Measurements from ENCODE around the gene NTM. TPM values are rescaled to one million over a fixed set of nuclear protein-coding genes. Genes with fewer than 3 reads are reported as not detected.

NTM gene
- total RNA-seq, 1 experiment from 2014 or later = 0.73 TPM

DNA sequence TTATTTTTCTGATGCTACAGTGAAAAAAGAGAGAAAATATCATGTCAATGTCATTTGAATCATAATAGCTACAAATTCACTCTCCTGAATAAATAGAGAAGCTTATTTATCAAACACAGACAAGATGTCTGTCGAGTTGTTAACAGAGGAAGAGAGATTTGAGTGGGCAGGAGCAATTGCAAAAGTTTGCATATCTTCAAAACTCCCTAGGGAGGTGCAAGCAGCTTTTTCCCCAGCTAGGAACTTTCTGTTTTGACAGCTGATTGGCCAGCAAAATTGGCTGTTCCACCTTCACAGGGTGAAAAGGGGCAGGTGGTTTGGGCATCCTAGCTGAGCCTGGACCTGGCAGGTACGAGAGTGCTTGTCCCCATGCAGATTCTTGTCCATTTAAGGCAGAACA, 98.2 kb downstream of the NTM start:
- Histone ChIP-seq H3K4me1 (no peaks in the 10 kb centered on the region), H3K36me3 (ENCODE audit: control insufficient read depth, insufficient read depth, low read length) (no peaks in the 10 kb centered on the region), H3K9me3 (no peaks in the 10 kb centered on the region), H3K27me3 (replicated peaks; ENCODE audit: control insufficient read depth, insufficient read depth, low read length) (no peaks in the 10 kb centered on the region), H3K4me3 (ENCODE audit: low read depth, low read length) (no peak overlapping the region)
- BruUV-seq (replicated peaks) = no TSS peak
- peaks cover 8% of the 10 kb centered on the region for H3K27me3 Mint-ChIP-seq (ENCODE audit: insufficient read depth, unreplicated experiment)
- no peak overlapping the region for H3K4me3 Mint-ChIP-seq (ENCODE audit: unreplicated experiment)
- H3K4me1 Mint-ChIP-seq (ENCODE audit: low read depth, unreplicated experiment) = no peaks in the 10 kb centered on the region
- intact Hi-C loops (cut with micrococcal nuclease; ENCODE audit: unreplicated experiment) = loop anchor here (10.0 kb wide), 1 partner anchor 206 kb away; no protein-coding TSS in a partner anchor
- no peak overlapping the region for H3K27ac Mint-ChIP-seq (ENCODE audit: unreplicated experiment)
- H3K9me3 Mint-ChIP-seq (ENCODE audit: unreplicated experiment) = no peaks in the 10 kb centered on the region
- DNase-seq = no peak
- TF ChIP-seq, protein P1, sequence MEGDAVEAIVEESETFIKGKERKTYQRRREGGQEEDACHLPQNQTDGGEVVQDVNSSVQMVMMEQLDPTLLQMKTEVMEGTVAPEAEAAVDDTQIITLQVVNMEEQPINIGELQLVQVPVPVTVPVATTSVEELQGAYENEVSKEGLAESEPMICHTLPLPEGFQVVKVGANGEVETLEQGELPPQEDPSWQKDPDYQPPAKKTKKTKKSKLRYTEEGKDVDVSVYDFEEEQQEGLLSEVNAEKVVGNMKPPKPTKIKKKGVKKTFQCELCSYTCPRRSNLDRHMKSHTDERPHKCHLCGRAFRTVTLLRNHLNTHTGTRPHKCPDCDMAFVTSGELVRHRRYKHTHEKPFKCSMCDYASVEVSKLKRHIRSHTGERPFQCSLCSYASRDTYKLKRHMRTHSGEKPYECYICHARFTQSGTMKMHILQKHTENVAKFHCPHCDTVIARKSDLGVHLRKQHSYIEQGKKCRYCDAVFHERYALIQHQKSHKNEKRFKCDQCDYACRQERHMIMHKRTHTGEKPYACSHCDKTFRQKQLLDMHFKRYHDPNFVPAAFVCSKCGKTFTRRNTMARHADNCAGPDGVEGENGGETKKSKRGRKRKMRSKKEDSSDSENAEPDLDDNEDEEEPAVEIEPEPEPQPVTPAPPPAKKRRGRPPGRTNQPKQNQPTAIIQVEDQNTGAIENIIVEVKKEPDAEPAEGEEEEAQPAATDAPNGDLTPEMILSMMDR (IDR thresholded peaks at IDR 0.05; ENCODE audit: insufficient read depth in 1 of 2, low read depth in 1 of 2, low read length in 1 of 2, severe bottlenecking in 1 of 2, unreplicated experiment in 1 of 2) = no peak
- ChIA-PET CTCF (no interaction called here), POLR2A (no interaction called here)
- no peaks in the 10 kb centered on the region for H3K36me3 Mint-ChIP-seq (ENCODE audit: insufficient read depth, unreplicated experiment)

DNA sequence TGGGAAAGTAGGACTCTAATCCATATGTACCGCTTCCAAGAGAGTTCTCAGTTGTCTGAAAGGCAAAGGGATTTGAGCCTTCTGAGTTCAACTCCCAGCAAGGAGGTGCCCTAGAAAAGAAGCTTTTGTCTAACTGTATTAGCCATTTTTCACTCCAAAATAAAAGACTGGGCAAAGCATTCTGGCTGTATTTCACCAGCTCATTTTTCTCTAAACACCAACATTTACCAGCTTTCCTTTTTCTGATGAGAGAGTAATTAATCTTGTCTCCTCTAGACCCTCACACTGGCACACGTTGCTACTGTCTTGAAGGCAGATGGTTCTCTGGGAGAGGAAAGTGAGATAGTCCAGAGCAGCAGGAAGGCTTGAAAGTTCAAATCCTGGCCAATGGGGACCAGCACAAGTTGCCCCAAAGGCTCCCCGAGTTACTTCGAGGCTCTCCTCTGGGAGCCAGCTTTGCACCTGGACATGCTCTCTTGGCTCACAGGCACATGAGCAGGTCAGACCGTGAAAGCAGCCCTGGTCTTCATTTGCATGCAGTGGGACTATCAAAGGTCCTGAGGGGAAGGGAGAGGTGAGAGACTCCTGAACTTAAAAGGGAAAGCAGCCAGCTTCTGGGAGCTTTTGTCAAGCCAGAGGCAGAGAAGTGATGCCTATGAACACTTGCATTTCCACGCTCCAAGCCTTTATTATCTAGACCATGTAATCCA, 100.0 kb downstream of the NTM start:
- TF ChIP-seq, protein P1 (IDR thresholded peaks at IDR 0.05; ENCODE audit: insufficient read depth in 1 of 2, low read depth in 1 of 2, low read length in 1 of 2, severe bottlenecking in 1 of 2, unreplicated experiment in 1 of 2) = no peak
- DNase-seq = no peak
- Mint-ChIP-seq H3K9me3 (ENCODE audit: unreplicated experiment) (no peaks in the 10 kb centered on the region), H3K4me1 (ENCODE audit: low read depth, unreplicated experiment) (no peaks in the 10 kb centered on the region), H3K36me3 (ENCODE audit: insufficient read depth, unreplicated experiment) (no peaks in the 10 kb centered on the region), H3K4me3 (ENCODE audit: unreplicated experiment) (no peak overlapping the region), H3K27me3 (ENCODE audit: insufficient read depth, unreplicated experiment) (peaks cover 16% of the 10 kb centered on the region), H3K27ac (ENCODE audit: unreplicated experiment) (no peak overlapping the region)
- no peaks in the 10 kb centered on the region for H3K4me1 ChIP-seq
- ChIA-PET CTCF (no interaction called here), POLR2A (no interaction called here)
- H3K36me3 ChIP-seq (ENCODE audit: control insufficient read depth, insufficient read depth, low read length) = no peaks in the 10 kb centered on the region
- intact Hi-C loops (cut with micrococcal nuclease; ENCODE audit: unreplicated experiment) = no loop called here
- H3K4me3 ChIP-seq (ENCODE audit: low read depth, low read length) = no peak overlapping the region
- no TSS peak for BruUV-seq (replicated peaks)
- H3K9me3 ChIP-seq = no peaks in the 10 kb centered on the region
- H3K27me3 ChIP-seq (replicated peaks; ENCODE audit: control insufficient read depth, insufficient read depth, low read length) = no peaks in the 10 kb centered on the region

DNA sequence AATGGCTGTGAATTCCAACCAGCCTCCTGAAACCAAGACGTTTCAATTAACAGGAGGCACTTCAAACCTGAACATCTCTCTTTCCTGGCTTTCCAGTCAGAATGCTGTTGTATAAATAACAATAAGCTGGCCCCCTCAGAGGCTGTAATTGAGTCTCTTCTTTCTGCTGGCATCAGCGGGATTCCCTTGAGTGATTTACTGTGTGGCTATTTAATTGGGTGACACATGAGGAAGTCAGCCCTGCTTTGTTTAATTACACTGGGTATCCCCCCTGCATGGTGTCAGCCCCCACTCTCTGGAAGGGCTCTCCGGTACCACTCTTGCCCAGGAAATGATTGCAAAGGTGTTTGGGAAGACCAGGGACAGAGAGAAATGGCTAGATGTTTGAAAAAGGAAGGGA, 101.6 kb downstream of the NTM start:
- Mint-ChIP-seq H3K27me3 (ENCODE audit: insufficient read depth, unreplicated experiment) (peaks cover 19% of the 10 kb centered on the region), H3K27ac (ENCODE audit: unreplicated experiment) (no peak overlapping the region), H3K9me3 (ENCODE audit: unreplicated experiment) (no peaks in the 10 kb centered on the region), H3K36me3 (ENCODE audit: insufficient read depth, unreplicated experiment) (no peaks in the 10 kb centered on the region), H3K4me1 (ENCODE audit: low read depth, unreplicated experiment) (no peaks in the 10 kb centered on the region), H3K4me3 (ENCODE audit: unreplicated experiment) (no peak overlapping the region)
- Histone ChIP-seq H3K9me3 (no peaks in the 10 kb centered on the region), H3K27me3 (replicated peaks; ENCODE audit: control insufficient read depth, insufficient read depth, low read length) (no peaks in the 10 kb centered on the region), H3K4me3 (ENCODE audit: low read depth, low read length) (no peak overlapping the region), H3K4me1 (no peaks in the 10 kb centered on the region), H3K36me3 (ENCODE audit: control insufficient read depth, insufficient read depth, low read length) (no peaks in the 10 kb centered on the region)
- ChIA-PET POLR2A (no interaction called here), CTCF (no interaction called here)
- no peak for DNase-seq
- intact Hi-C loops (cut with micrococcal nuclease; ENCODE audit: unreplicated experiment) = no loop called here
- BruUV-seq (replicated peaks) = no TSS peak
- TF ChIP-seq, protein P1 (IDR thresholded peaks at IDR 0.05; ENCODE audit: insufficient read depth in 1 of 2, low read depth in 1 of 2, low read length in 1 of 2, severe bottlenecking in 1 of 2, unreplicated experiment in 1 of 2) = no peak

Data from Caco-2 (cell line).